GM18508 (cell line): ENCODE results near the gene ADRB2.
"Not testable (repeated sequence)": the region's sequence is repeated elsewhere in the genome, so short reads cannot be mapped to it uniquely, and the experiment has no call there.

Experiments used
- ATAC-seq: cut with Tn5 transposase; IDR thresholded peaks from one replicate; pipeline ENCODE4 v1.9.1; 2021; ENCODE audit warnings: moderate number of reproducible peaks; ENCODE audit not compliant: insufficient read depth, unreplicated experiment

The ADRB2 gene

GRCh38 chr5:148826053-148826738, at the start of gene ADRB2:
ADRB2 (plus strand) TSS chr5:148826611; CDS start chr5:148826832, 221 bp downstream.
- ATAC-seq, result peak; percentile 90

GRCh38 chr5:148776780-148777179, 49.6 kb upstream of the ADRB2 start:
- no peak for ATAC-seq

- no peak for ATAC-seq
Observed at GRCh38 chr5:148778882-148779281, 47.5 kb upstream of the ADRB2 start.

DNA sequence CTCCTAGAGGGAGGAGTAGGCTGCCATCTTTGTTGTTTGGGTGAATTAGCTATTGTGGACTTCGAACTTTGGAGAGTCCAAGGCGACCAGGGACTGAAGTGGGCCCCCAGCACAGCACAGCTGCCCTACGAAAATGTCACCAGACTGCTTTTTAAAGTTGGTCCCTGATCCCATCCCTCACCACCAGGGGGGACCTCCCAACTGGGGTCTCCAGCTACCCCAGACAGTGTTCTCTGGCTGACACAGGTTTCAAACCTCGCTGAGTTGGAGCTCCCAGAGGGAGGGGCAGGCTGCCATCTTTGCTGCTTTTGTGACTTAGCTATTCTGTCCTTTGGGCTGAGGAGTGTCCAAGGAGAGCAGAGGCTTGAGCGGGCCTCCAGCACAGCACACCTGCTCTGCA, 45.7 kb upstream of the ADRB2 start:
- ATAC-seq, result no peak

- ATAC-seq, result no peak
Observed at GRCh38 chr5:148781766-148782165, 44.6 kb upstream of the ADRB2 start.

- ATAC-seq, result no peak
Observed at GRCh38 chr5:148785223-148785622, 41.2 kb upstream of the ADRB2 start.

DNA sequence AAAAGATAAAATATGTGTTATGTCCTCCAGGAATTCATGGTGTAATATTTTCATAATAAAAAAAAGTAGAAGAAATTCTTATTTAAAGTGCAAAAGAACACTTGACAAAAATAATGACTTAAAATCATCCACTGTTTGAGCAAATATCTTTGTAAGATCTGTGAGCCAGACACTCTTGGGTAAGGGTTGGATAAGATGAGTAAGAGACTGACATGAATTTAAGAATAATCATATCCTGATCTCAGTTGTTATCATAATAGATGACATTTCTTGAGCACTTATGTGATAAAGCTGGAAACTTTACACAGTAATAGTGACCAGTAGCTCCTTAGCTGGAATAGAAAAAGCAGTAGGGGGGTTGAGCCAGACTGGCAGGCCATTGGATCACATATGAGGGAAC, 40.0 kb upstream of the ADRB2 start:
- ATAC-seq, result no peak

DNA sequence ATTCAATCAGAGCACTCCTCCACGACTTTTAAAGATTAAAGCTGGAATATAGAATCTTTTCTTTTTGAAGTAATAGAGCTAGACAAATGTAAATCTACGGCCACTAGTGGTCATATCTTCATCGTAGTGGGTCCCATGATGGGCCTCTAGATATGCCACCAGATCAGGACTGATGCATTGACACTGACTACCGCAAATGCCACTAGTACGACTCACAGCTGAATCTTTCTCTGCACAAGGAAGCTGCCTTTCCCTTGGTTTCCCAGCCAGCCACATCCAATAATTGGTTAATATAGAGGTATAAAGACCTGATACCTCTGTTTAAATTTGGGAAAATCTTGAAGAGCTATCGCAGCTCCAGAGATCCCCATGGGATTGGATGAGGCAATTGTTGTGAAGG, 37.8 kb upstream of the ADRB2 start:
- ATAC-seq, result no peak

DNA sequence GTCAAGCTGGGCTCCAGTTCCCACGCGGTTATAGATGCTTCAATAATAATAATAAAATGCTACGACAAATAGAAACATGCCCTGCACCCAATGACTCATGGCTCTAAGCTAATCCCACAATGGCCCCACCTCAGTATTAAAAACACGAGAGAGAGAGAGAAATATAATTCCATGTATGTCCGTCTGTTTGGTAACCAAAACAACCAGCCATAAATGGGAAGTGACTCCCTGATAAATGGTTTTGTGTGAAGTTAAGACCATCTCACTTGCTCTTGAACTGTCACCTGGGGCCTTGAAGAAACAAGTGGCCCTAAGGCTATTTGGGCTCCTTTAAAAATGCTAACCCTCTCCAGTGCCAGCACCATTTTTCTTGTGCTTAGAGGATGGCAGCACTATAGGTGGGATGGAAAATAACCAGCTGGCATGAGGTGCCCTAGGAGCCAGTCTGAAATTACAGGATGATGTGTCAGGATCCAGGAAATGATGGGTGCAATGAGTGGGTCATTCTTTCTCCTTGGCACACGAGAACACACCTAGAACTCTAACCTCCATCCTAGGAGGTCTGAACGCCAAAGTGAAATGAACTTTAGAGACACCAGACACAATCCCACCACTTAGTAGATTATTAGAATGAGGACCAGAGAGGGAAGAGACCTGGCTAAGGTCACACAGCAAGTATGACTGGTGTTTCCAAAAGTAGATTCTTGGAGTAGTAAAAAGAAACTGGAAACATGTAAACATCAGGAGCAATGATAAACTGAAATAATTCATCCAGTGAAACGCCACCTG, 35.7 kb upstream of the ADRB2 start:
- ATAC-seq, result peak; percentile 7

DNA sequence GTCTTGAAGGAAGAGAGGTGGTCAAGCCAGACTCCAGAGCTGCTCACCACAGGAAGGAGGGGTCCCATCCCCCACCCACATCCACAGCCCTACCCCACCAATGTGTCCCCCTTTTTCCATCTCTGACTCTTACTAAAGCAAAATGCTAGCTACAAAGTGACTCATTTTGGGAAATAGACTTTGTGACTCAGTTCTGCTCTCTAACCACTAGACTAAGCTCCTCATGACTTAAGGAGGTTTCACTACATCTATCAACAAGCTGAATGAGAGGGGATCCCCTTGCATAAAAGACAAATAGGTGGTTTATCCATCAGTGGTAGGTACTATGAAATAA, 35.1 kb upstream of the ADRB2 start:
- peak; percentile 98 for ATAC-seq

GRCh38 chr5:148791696-148792095, 34.7 kb upstream of the ADRB2 start:
- no peak for ATAC-seq

GRCh38 chr5:148792744-148793143, 33.7 kb upstream of the ADRB2 start:
- no peak for ATAC-seq

DNA sequence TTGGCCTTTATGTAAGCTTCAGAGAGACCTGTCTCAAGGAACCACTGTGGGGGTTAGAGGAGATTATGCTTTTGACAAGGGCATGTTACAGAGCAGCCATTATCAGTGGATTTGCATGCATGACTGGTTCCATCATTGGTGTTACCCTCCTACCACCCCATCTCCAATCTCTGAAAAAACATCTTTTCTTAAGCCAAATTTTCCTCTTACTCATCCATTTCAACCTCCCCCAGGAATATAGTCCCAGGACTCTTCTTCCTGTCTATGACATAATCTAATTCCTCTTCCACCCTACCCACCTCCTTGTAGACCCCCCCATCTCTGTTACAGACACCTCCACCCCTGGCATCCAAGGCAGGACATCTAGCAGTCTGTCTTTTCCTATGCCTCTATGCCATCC, 33.1 kb upstream of the ADRB2 start:
- ATAC-seq, result no peak

GRCh38 chr5:148794275-148794674, 32.1 kb upstream of the ADRB2 start:
- ATAC-seq, result no peak

GRCh38 chr5:148794729-148795561, 31.5 kb upstream of the ADRB2 start:
- no peak for ATAC-seq

GRCh38 chr5:148796936-148797335, 29.5 kb upstream of the ADRB2 start:
- no peak for ATAC-seq

DNA sequence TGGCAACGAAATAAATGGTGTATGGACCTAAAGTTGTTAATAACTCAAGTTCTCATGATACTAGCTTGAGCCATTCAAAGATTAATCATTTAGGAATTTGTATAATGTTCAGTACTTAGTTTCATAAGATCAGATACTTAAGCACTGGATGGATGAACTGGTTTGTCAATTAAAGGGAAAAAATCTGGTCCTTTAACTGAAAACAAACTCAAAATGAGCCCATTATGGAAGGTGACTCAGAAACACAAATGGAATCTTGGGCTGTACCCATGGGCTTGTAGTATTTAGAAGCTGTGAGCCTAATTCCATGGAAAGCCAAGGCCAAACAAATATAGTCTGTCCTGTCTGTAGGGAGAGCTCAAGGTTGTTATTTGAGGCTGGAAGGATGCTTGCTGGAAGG, 27.6 kb upstream of the ADRB2 start:
- ATAC-seq, result no peak

DNA sequence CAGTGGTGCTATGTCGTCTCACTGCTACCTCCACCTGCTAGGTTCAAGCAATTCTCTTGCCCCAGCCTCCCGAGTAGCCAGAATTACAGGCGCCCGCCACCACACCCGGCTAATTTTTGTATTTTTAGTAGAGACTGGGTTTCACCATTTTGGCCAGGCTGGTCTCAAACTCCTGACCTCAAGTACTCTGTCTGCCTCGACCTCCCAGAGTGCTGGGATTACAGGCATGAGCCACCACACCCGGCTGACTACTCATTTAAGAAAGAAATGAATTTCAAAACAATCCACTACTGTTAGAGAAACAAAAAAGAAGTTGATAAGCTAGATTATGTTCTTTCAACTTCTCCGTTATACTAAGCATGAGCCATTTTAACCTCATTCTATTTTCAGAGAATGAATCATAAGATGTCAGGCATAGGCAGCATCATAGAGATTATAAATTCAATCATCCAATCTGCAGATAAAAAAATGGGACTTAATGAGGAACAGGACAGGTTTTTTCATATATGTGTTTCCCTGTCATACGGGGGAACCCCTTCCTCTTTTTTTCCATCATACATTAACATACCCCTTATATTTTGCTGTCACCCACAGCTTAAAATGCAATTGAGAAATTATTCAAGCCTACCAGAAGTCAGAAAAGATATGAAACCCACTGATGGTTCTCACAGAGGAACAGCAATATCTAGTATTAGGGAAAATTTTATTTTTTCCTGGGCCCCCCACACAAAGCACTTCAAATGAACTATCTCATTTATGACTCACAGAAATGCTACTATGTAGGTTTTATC, 26.5 kb upstream of the ADRB2 start:
- no peak for ATAC-seq

- ATAC-seq, result no peak
Observed at GRCh38 chr5:148801682-148802276, 24.6 kb upstream of the ADRB2 start.

- ATAC-seq, result not testable (repeated sequence)
Observed at GRCh38 chr5:148803451-148803850, 23.0 kb upstream of the ADRB2 start.
